OCI-M2 (cell line): Measurements from ENCODE around the gene SEMA6B.

ENCODE experiments used
- DNase-seq: peaks from one replicate; lab custom pipeline; 2025; ENCODE audit not compliant: unreplicated experiment; lab: John Stamatoyannopoulos, UW

SEMA6B gene

DNA sequence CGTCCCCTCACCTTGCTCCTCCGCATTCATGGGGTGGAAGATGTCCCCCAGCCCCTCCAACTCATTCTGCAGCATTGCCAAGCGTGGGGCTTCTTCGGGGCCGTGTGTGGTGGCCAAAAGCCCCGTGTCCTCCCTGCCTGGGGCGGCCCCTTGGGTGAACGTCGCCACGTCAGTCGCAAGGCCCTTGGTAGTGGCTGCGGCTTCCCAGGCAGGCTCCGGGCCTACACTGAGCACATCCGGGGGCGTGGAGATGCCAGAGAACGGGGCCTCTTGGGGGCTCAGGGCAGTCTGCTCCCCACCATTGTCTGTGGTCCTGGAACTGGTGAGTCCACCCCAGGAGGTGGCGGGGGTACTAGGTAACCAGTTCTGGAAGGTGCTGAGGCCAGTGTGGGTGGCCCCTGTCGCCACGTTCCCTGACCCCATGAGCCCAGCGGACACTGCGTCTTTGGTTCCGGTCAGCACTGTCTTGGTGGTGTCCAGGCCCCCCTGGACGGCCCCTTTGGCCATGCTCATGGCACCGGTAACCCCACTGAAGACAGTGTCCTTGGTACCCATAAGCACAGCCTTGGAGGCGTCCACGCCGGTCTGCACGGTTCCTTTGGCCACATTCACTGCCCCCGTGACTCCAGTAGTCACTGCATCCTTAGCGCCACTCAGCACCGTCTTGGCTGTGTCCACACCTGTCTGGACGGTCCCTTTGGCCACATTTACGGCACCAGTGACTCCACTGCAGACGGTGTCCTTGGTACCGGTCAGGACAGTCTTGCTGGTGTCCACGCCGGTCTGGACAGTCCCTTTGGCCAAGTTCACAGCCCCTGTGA is 48.8 kb downstream of the SEMA6B start:
- DNase-seq = no peak

DNA sequence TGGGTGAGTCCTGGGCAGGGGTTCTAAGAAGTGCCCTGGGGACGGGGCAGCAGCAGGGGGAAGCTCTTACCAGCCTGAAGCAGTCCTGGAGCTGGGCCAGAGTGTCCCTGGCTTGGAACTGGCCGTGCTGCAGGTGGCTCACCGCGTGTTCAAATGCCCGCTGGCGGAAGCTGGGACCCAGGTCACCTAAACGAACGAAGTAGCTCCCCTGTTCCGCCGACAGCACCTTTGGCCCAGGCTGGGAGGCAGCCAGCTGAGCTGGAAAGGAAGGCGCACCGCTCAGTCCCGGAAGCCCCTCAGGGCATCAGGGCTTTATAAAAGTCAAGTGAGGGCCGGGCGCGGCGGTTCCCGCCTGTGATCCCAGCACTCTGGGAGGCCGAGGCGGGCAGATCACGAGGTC is 50.8 kb downstream of the SEMA6B start:
- DNase-seq = no peak

GRCh38 chr19:4507804-4508203 is 51.7 kb downstream of the SEMA6B start:
- no peak for DNase-seq

- DNase-seq = no peak
Observed at GRCh38 chr19:4507150-4507452, 52.4 kb downstream of the SEMA6B start.

GRCh38 chr19:4506449-4507149 is 52.9 kb downstream of the SEMA6B start:
- DNase-seq = no peak

GRCh38 chr19:4505570-4506448 is 53.7 kb downstream of the SEMA6B start:
- DNase-seq = no peak

DNA sequence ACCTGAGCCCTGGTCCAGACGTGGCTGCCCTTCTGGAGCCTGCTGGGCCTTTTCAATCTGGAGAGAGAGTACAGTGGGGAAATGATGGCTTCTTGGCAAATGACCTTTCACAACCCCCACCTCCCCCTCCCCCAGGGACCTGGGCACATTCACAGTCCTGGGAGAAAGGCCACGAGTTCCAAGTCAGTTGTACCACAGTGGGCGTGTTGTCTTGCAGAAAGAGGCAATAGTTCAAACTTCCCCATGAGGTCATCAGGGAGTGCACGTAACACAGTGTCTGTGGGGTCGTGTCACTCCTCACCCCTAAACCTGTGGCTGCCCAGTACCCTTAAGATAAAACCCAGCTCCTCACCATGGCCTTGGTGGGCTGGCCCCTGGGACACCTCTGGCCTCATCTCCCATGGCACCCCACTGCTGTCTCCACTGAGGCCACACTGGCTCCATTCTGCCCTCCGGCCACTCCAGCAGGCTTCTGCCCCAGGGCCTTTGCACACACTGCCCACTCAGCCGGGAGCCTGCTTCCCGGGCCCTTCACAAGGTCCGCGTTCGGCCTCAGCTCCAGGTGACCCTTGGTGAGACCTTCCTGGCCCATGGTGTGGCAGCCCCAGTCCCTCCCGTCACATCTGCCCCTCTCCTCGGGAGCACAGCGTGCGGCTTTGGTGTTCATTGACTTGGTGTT is 54.5 kb downstream of the SEMA6B start:
- no peak for DNase-seq

DNA sequence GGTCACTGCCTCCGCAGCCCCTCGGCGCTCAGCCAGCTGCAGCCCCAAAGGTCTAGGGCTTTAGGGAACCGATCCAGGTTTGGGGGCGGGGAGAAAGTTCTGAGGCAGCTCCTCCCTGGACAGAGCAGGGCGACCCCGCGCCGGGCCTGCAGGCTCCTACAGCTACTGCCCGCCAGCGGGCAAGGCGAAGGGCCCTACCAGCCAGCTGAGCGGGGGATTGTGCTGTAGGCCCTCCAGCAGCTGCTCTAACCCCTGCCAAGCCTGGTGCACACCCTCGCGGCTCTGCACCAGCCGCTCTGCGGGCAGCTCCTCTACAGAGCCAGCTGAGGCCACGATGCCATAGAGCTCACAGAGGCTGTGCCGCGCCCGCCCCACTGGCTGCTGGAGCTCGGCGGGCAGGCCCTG is 55.2 kb downstream of the SEMA6B start:
- DNase-seq = no peak

- DNase-seq = no peak
Observed at GRCh38 chr19:4503825-4504170, 55.7 kb downstream of the SEMA6B start.

DNA sequence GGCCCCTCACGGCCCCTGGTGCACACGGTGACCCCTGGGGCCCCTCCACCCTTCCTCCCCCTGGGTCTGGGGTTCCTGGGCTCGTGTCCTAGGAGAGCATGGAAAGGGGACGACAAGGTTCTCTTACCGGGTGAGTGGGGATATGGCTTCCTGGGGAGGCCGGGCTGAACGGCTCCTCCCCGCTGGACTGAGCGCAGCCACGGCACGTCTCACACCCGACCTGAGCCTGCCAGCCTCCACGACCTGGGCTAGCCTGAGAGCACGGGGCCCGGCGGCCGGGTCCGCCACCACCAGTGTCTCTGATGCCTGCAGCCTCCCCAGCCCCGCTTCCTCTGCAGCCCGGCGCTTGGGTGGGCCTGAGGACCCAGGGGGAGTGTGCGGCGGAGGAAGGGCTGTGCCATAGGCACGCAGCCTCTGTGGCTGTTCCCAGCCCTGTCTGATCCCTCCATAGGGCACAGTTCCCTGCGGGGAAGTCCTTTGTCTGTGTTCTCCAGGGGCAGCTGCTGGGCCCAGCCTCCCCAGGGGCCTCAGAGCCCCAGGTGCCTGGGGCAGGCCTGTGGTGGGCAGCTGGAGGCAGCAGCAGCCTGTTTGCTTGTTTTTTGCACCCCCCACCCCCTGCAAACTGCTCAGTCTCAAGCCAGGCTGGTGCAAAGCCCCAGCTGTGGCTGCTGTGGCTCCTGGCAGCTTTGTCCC is 56.2 kb downstream of the SEMA6B start:
- no peak for DNase-seq

DNA sequence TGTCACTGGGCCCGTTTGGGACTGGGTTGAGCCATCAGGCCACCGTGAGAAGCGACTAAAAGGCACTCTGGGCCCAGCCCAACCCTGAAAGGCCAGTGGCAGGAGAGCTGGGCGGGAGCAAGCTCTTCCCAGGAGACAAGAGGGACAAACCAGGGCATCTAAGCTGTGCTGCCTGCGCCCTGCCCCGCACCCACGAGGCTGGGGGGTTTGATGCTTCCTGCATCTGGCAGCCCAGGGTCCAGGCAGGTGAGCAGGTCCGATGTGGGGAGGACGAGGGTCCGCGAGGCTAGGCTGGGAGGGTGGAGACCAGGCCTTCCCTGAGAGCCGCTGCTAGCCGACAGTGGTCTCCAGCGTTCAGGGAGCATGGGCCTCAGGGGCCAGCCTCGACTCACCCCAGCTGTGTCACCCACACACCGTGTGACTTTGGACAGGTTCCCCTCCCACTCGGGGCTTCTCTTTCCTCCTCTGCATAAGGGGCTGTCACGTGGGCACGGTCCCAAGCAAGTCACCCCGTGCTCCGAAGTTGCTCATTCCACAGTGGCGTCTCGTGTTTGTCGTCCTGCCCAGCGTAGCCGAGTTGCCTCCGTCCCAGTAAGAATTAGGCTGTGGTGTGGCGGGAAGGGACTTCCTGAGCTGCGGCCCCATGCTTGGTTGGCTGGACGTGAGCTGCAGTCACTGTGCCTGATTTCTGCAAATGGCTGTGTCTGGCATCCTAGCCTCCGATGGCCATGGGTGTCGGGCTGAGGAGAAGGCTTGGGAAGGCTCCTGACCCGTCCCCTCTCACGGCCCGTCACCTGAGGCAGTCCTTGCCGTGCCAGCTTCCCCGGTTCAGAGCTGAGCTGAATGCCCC is 57.0 kb downstream of the SEMA6B start:
- no peak for DNase-seq

GRCh38 chr19:4501691-4502090 is 57.8 kb downstream of the SEMA6B start:
- DNase-seq = no peak

GRCh38 chr19:4500841-4501591 is 58.5 kb downstream of the SEMA6B start:
- no peak for DNase-seq

- DNase-seq = no peak
Observed at GRCh38 chr19:4499855-4500254, 59.6 kb downstream of the SEMA6B start.

DNA sequence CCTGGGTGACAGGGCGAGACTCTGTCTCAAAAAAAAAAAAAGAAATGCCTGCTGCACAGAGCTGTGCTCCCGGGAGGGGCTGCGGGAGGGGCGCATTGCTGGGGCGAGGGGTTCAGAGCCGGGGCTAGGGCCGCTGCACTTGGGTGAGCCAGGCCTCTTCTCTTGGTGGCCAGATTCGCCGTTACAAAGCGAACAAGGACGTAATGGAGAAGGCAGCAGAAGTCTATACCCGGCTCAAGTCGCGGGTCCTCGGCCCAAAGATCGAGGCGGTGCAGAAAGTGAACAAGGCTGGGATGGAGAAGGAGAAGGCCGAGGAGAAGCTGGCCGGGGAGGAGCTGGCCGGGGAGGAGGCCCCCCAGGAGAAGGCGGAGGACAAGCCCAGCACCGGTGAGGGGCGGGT is 60.2 kb downstream of the SEMA6B start:
- DNase-seq = no peak

GRCh38 chr19:4498694-4499093 is 60.8 kb downstream of the SEMA6B start:
- no peak for DNase-seq

DNA sequence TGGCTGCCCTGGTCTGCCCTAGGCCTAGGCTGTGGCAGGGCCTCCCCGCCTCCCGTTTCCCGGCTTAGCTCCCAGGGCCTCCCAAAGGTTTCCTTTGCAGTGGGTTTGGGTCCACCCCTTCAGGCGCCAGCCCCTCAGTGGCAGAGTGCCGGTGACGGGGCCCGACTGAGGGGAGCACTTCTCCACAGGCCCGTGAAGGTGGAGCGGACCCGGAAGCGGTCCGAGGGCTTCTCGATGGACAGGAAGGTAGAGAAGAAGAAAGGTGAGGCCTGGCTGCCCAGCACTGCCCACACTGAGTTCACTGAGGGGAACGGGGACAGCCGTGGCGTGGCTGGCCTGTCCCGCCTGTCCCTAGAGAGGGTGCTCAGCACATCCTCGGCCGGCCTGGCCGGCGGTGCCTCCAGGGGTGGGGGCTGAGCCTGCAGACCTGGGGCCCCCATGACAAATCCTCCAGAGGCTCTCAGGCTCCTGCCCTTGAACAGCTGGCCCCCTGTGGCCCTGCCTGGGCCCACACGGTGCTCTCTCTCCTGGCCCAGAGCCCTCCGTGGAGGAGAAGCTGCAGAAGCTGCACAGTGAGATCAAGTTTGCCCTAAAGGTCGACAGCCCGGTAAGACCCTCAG is 61.6 kb downstream of the SEMA6B start:
- no peak for DNase-seq

- no peak for DNase-seq
Observed at GRCh38 chr19:4496304-4496703, 63.2 kb downstream of the SEMA6B start.

- DNase-seq = no peak
Observed at GRCh38 chr19:4495471-4495870, 64.0 kb downstream of the SEMA6B start.
